Karpas-422 (cell line): ENCODE results near the gene RHOH. TPM values are rescaled to one million over a fixed set of nuclear protein-coding genes. Genes with fewer than 3 reads are reported as not detected.

ENCODE experiments used
- DNase-seq: peaks from one replicate; pipeline ENCODE4 v3.0.0-alpha.2; 2015
- H2AFZ ChIP-seq: fragments of 200-600 bp; sonication (generic); 2 replicates; pipeline ENCODE4 v1.6.1; 2014; ENCODE audit warnings: antibody characterized with exemption, low read length, mixed read lengths
- H3K27ac ChIP-seq: fragments of 200-600 bp; sonication (generic); 2 replicates; pipeline ENCODE4 v1.5.1; 2014; ENCODE audit warnings: mild to moderate bottlenecking, low read length, moderate library complexity
- H3K27me3 ChIP-seq: fragments of 200-600 bp; sonication (generic); 2 replicates; pipeline ENCODE4 v1.6.1; 2014; ENCODE audit warnings: low read length, mixed read lengths
- H3K36me3 ChIP-seq: fragments of 200-600 bp; sonication (generic); 2 replicates; pipeline ENCODE4 v1.6.1; 2014; ENCODE audit warnings: low read length, mixed read lengths; ENCODE audit not compliant: insufficient read depth
- H3K4me1 ChIP-seq: fragments of 200-600 bp; sonication (generic); 2 replicates; pipeline ENCODE4 v1.6.1; 2014; ENCODE audit warnings: mild to moderate bottlenecking, low read length, mixed read lengths
- H3K4me2 ChIP-seq: fragments of 200-600 bp; sonication (generic); 2 replicates; pipeline ENCODE4 v1.6.1; 2014; ENCODE audit warnings: low read length, low read depth, mild to moderate bottlenecking; ENCODE audit not compliant: poor library complexity, severe bottlenecking
- H3K4me3 ChIP-seq: fragments of 200-600 bp; sonication (generic); 2 replicates; pipeline ENCODE4 v1.5.1; 2014; ENCODE audit warnings: mild to moderate bottlenecking, antibody characterized with exemption, low read length, mixed read lengths
- H3K79me2 ChIP-seq: fragments of 200-600 bp; sonication (generic); 2 replicates; pipeline ENCODE4 v1.6.1; 2014; ENCODE audit warnings: mild to moderate bottlenecking, low read length, mixed read lengths
- H3K9ac ChIP-seq: fragments of 200-600 bp; sonication (generic); 2 replicates; pipeline ENCODE4 v1.6.0; 2014; ENCODE audit warnings: low read length
- H3K9me2 ChIP-seq: fragments of 200-600 bp; sonication (generic), shearing (Covaris generic); replicated peaks from 2 replicates; pipeline ENCODE4 v1.6.0; 2014; ENCODE audit warnings: mild to moderate bottlenecking, low read length, moderate library complexity; ENCODE audit not compliant: insufficient read depth
- H3K9me3 ChIP-seq: fragments of 300-700, 200-600 bp; sonication (generic); 2 replicates; pipeline ENCODE4 v1.6.1; 2014; ENCODE audit warnings: low read length, mixed read lengths
- H4K20me1 ChIP-seq: fragments of 200-600 bp; sonication (generic); 2 replicates; pipeline ENCODE4 v1.6.1; 2014; ENCODE audit warnings: mild to moderate bottlenecking, antibody characterized with exemption, low read length, low read depth; ENCODE audit not compliant: insufficient read depth
- total RNA-seq: library from RNA; depleted of rRNA; stranded (reverse); fragments of >200 nt; shearing (Covaris generic); gene quantifications from 2 replicates; pipeline ENCODE4 v1.2.3, GENCODE V29; 2014; ENCODE audit warnings: low replicate concordance

The RHOH gene
- total RNA-seq, 1 experiment from 2014 or later, result 68.4 TPM

DNA sequence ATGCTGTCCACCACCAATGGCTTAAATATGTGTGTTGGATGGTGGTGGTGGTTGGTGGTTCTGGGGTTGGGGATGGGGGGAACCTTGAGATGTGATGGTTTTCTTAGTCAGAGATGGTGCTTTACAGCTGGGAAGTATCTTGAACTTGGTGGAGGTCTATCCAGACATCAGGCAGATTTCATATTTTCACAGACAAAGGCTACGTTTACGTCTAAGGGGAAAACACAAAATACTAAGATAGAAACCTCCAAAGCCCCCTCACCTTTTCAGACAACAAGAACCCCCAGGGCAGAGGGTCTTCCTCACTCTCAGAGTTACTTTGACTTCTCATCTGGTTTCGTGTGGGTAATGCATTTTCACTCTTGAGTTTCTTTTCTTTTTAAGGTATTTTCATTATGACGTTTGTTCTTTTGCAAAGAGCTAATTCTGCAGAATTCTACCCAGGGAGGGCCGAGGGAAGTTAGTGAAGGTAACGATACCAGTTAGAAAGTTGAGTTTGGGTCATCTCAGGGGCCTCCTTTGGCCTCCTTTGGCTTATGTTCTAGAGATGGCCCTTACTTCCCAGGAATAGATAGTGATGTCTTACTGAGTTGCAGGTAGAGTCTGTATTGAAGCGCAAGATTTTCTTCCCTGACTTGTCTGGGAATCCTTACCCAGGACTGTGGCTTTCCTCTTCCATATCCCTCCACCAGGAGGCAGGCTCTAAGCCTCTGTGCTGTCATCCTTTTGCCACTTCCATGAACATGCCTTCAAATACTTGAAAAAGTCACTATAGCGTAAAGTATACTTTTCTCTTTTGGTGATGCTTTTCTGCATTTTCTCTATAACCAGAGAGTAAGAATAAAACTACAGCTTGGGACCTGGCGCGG is 31.9 kb downstream of the RHOH start:
- Histone ChIP-seq H2AFZ (no peak overlapping the region), H3K4me1 (peaks cover 65% of the 10 kb centered on the region), H3K9me3 (no peaks in the 10 kb centered on the region), H3K36me3 (peaks cover 48% of the 10 kb centered on the region), H3K27ac (peak overlapping the region; percentile 58), H3K4me3 (no peak overlapping the region), H3K27me3 (no peaks in the 10 kb centered on the region), H3K4me2 (peak overlapping the region; percentile 8), H4K20me1 (peaks cover 33% of the 10 kb centered on the region; the same call in 1 of the 2 replicates), H3K9ac (no peak overlapping the region), H3K79me2 (peaks cover 98% of the 10 kb centered on the region), H3K9me2 (no peaks in the 10 kb centered on the region)
- no peak for DNase-seq

DNA sequence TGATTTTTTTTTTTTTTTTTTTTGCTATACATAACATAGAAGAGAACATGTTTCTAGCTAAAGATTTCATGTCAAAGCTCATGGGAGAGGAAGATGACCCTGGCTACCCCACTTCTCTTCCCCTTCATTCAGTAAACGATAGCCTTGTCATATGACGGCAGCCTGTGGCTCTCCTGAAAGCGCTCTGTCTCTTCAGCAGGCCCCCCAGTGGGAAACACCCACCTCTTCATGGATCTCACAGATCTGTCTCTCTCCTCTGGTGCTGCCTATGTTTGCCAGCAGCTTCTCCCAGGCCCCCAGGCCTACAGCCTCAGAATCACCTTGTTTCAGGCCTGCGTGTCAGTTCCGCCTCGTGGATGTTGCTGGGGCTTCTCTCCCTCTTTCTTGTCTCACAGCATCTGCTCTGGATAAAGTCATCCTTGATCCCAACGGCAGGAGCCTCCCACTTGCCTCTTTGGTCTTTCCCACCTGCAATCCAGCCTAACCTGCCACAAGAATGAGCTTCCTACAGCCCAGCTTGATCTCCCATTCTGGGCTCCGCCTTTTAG is 34.6 kb downstream of the RHOH start:
- Histone ChIP-seq H3K4me3 (no peak overlapping the region), H3K4me1 (peaks cover 46% of the 10 kb centered on the region)

DNA sequence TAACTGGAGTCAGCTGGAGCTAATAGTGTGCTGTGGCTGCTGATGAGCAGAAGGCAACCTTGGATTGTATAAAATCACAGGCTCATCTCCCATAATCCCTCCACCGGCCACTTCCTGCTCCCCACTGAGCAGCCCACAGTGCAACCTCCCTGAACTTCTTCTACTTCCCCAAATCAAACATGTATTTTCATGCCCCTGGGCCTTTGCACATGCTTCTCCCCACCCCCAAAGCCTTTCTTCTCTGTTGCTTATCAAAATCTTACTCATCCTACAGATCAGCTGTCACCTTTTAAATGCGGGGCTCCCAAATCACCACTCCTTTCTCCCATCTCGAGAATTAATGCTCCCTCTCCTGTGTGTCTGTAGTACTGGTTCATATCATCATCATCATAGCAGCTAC is 35.8 kb downstream of the RHOH start:
- no peak overlapping the region for H3K4me2 ChIP-seq
- no peak overlapping the region for H2AFZ ChIP-seq
- no peaks in the 10 kb centered on the region for H3K27me3 ChIP-seq
- H4K20me1 ChIP-seq, result peaks cover 41% of the 10 kb centered on the region; the same call in 1 of the 2 replicates
- peaks cover 19% of the 10 kb centered on the region; the same call in 1 of the 2 replicates for H3K36me3 ChIP-seq
- H3K9ac ChIP-seq, result no peak overlapping the region
- H3K9me2 ChIP-seq, result no peaks in the 10 kb centered on the region
- DNase-seq, result peak; percentile 55
- H3K9me3 ChIP-seq, result no peaks in the 10 kb centered on the region
- H3K27ac ChIP-seq, result no peak overlapping the region
- no peak overlapping the region for H3K4me3 ChIP-seq
- peaks cover 34% of the 10 kb centered on the region for H3K4me1 ChIP-seq
- peaks cover 94% of the 10 kb centered on the region for H3K79me2 ChIP-seq

More for the DNA sequence above, 34.6 kb downstream of the RHOH start:
- Histone ChIP-seq H4K20me1 (peaks cover 40% of the 10 kb centered on the region; the same call in 1 of the 2 replicates), H3K9ac (no peak overlapping the region), H2AFZ (no peak overlapping the region), H3K27me3 (no peaks in the 10 kb centered on the region), H3K9me3 (no peaks in the 10 kb centered on the region), H3K9me2 (no peaks in the 10 kb centered on the region), H3K79me2 (peaks cover 95% of the 10 kb centered on the region), H3K27ac (peak overlapping the region; percentile 3; the same call in 1 of the 2 replicates), H3K36me3 (peaks cover 26% of the 10 kb centered on the region; the same call in 1 of the 2 replicates), H3K4me2 (no peak overlapping the region)
- DNase-seq, result no peak

- H3K36me3 ChIP-seq, result peaks cover 18% of the 10 kb centered on the region; the same call in 1 of the 2 replicates
- no peak overlapping the region for H3K4me2 ChIP-seq
- no peak overlapping the region for H3K27ac ChIP-seq
Measured at GRCh38 chr4:40233227-40233626, 36.4 kb downstream of the RHOH start.

DNA sequence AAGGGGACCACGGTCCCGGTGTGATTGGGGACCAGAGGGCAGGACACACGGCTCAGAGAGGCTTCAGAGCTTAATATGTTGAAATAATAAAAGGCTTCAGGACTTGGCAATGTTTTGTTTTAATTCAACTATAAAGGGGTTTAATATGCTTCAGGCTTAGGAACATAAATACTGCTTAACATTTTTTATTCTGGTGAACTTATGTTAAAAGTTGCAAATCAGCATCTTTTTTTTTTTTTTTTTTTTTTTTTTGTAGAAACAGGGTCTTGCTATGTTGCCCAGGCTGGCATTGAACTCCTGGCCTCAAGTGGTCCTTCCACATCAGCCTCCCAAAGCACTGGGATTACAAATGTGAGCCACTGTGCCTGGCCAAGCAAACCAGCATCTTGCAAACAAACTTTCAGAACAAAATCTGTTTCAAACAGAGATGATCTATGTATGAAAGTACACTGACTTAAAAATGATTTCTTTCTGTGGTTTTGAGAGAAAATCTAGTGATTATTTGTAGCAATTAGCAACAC is 37.7 kb downstream of the RHOH start:
- H3K9ac ChIP-seq, result no peak overlapping the region
- no peaks in the 10 kb centered on the region for H3K9me3 ChIP-seq
- H3K4me3 ChIP-seq, result no peak overlapping the region
- no peak for DNase-seq
- no peak overlapping the region for H3K4me2 ChIP-seq
- peaks cover 94% of the 10 kb centered on the region for H3K79me2 ChIP-seq
- H3K27ac ChIP-seq, result no peak overlapping the region
- peaks cover 20% of the 10 kb centered on the region; the same call in 1 of the 2 replicates for H3K36me3 ChIP-seq
- H3K27me3 ChIP-seq, result no peaks in the 10 kb centered on the region
- peaks cover 26% of the 10 kb centered on the region for H3K4me1 ChIP-seq
- no peaks in the 10 kb centered on the region for H3K9me2 ChIP-seq
- H4K20me1 ChIP-seq, result peaks cover 58% of the 10 kb centered on the region; the same call in 1 of the 2 replicates
- H2AFZ ChIP-seq, result no peak overlapping the region

More at GRCh38 chr4:40233227-40233626, 36.4 kb downstream of the RHOH start:
- H4K20me1 ChIP-seq, result peaks cover 46% of the 10 kb centered on the region; the same call in 1 of the 2 replicates
- peaks cover 29% of the 10 kb centered on the region for H3K4me1 ChIP-seq
- H2AFZ ChIP-seq, result no peak overlapping the region
- H3K9me3 ChIP-seq, result no peaks in the 10 kb centered on the region
- no peaks in the 10 kb centered on the region for H3K9me2 ChIP-seq
- no peak overlapping the region for H3K9ac ChIP-seq
- H3K4me3 ChIP-seq, result no peak overlapping the region
- no peak for DNase-seq
- no peaks in the 10 kb centered on the region for H3K27me3 ChIP-seq
- peaks cover 95% of the 10 kb centered on the region for H3K79me2 ChIP-seq

DNA sequence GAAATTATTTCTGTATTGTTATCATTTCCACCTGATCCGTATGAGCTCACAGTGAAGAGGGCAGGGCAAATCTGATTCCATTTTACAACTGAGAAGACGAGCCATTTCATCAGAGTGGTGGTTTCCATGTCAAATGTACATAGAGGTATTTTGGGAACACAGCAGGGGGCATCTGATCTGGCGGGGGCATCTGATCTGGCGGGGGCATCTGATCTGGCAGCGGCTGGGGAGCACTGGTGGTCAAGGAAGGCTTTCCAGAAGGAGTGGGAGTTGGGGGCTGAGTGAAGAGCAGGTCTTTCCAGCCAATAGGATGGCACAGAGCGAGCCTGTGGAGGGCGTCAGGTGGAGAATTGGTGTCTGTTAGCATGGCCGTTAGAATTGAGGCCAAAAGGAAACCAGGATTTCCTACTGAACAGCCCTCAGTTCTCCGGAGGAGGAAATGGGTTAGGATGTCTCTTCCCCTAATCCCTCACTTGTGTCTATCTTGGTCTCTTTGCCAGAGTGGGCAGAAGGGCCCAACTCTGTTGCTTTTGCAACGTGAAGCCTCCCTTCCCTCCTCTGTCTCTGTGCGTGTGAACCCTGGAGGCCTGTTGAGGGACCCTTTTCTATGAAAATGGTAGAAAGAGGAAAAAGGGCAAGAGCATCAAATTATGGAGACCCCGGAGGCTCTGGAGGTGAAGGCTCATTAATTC is 41.3 kb downstream of the RHOH start:
- DNase-seq, result no peak
- Histone ChIP-seq H3K4me1 (peaks cover 11% of the 10 kb centered on the region; the same call in 1 of the 2 replicates), H3K9me2 (no peaks in the 10 kb centered on the region), H3K9ac (no peak overlapping the region), H3K79me2 (peaks cover 80% of the 10 kb centered on the region), H4K20me1 (peaks cover 70% of the 10 kb centered on the region), H3K9me3 (no peaks in the 10 kb centered on the region), H3K4me3 (no peak overlapping the region), H3K27ac (no peak overlapping the region), H3K27me3 (no peaks in the 10 kb centered on the region), H3K36me3 (peaks cover 31% of the 10 kb centered on the region), H2AFZ (no peak overlapping the region), H3K4me2 (no peak overlapping the region)

GRCh38 chr4:40238700-40239548 is 42.1 kb downstream of the RHOH start:
- Histone ChIP-seq H3K4me2 (no peak overlapping the region), H4K20me1 (peaks cover 74% of the 10 kb centered on the region), H3K36me3 (peaks cover 36% of the 10 kb centered on the region), H3K4me1 (peaks cover 8% of the 10 kb centered on the region; the same call in 1 of the 2 replicates), H3K9me3 (no peaks in the 10 kb centered on the region), H3K27me3 (no peaks in the 10 kb centered on the region), H3K27ac (no peak overlapping the region), H3K4me3 (no peak overlapping the region), H3K9ac (no peak overlapping the region), H2AFZ (no peak overlapping the region), H3K79me2 (peaks cover 73% of the 10 kb centered on the region), H3K9me2 (no peaks in the 10 kb centered on the region)
- DNase-seq, result no peak
